ENCODE measurements around the gene RMC1.

RMC1 gene

DNA sequence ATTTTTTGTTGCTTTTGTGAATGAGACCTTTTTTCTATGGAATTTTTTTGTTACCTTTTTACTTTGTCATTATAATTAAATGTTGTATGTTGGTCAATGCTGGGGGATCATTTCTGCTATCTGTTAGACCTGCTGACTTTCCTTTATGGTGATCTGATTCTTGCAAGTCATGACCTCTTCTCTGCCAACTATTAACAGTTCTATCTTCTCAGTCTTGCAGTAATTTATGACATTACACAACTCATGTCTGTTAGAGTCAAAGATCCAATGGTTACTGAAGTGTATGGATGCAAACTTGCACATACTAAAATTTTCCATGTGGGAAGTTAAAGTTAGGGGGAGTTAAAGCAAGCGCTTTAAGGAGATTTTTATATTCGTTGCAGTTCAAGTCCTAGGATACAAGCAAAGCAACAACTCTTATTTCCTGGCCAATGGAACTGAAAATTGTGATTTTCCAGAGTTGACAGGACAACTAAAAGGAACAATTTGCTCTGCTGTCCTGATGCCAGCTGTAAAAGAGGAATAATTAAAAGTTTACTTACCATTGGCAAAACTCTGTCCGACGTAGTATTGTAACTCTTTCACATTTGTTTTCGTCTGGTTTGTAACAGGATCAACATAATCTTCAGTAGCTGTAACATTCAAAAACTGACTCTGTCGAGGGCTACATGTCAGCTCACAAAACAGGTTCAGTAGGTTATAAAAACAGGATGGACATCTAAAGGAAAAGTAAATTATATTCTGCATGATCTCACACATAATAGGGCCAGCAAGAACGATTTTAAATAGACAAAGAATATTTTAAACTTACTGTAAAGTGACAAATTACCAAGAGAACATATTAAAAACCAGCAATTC is 65.2 kb downstream of the RMC1 start:
- Histone ChIP-seq H3K27me3 (ENCODE audit: control insufficient read depth, insufficient read depth, low read length, poor library complexity, severe bottlenecking) (no peaks in the 10 kb centered on the region), H3K9me3 (ENCODE audit: control insufficient read depth, low read length) (no peaks in the 10 kb centered on the region), H3K4me1 (ENCODE audit: control insufficient read depth, insufficient read depth, low read length) (no peaks in the 10 kb centered on the region), H3K27ac (ENCODE audit: insufficient read depth, low read depth, low read length, poor library complexity, severe bottlenecking) (no peak overlapping the region), H3K4me3 (ENCODE audit: insufficient read depth, low read depth, low read length) (no peak overlapping the region), H3K36me3 (ENCODE audit: control insufficient read depth, insufficient read depth, low read length) (peaks cover 17% of the 10 kb centered on the region)
- 97 to 98% methylated on average over 7 of the region's 7 CpGs for WGBS, 2 experiments

DNA sequence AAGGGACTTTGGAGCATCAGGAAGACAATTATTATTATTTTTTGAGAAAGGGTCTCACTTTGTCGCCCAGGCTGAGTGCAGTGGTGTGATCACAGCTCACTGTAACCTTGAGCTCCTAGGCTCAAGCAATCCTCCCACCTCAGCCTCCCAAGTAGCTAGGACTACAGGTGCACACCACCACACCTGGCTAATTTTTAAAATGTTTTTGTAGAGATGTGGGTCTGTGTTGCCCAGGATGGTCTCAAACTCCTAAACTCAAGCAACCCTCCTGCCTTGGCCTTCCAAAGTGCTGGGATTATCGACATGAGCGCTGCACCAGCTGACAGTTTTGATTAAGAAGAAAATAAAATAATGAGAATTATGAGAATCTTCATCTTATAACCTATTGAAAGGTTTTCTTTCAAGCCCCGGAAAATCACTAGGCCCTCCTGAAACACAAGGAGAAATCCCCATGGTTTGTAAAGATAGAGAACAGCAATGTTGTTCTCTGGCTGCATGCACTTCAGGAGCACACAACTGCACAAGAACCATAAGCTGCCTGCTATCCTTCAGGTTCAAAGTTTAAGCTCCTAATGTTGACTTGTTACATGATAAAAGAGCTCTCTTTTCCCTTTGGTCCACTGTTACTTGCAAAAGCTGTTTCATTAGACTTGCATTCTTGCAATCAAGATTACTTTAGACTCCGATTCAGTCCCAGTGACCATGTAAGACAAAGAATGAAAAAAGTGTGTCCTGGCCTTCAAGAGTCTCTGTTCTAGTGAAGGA is 66.2 kb downstream of the RMC1 start:
- H3K4me1 ChIP-seq (ENCODE audit: control insufficient read depth, insufficient read depth, low read length): no peaks in the 10 kb centered on the region
- peaks cover 17% of the 10 kb centered on the region for H3K36me3 ChIP-seq (ENCODE audit: control insufficient read depth, insufficient read depth, low read length)
- no peaks in the 10 kb centered on the region for H3K27me3 ChIP-seq (ENCODE audit: control insufficient read depth, insufficient read depth, low read length, poor library complexity, severe bottlenecking)
- no peak overlapping the region for H3K4me3 ChIP-seq (ENCODE audit: insufficient read depth, low read depth, low read length)
- no peaks in the 10 kb centered on the region for H3K9me3 ChIP-seq (ENCODE audit: control insufficient read depth, low read length)
- no peak overlapping the region for H3K27ac ChIP-seq (ENCODE audit: insufficient read depth, low read depth, low read length, poor library complexity, severe bottlenecking)
- 89 to 96% methylated on average over 4 to 5 of the region's 5 CpGs for WGBS, 2 experiments

DNA sequence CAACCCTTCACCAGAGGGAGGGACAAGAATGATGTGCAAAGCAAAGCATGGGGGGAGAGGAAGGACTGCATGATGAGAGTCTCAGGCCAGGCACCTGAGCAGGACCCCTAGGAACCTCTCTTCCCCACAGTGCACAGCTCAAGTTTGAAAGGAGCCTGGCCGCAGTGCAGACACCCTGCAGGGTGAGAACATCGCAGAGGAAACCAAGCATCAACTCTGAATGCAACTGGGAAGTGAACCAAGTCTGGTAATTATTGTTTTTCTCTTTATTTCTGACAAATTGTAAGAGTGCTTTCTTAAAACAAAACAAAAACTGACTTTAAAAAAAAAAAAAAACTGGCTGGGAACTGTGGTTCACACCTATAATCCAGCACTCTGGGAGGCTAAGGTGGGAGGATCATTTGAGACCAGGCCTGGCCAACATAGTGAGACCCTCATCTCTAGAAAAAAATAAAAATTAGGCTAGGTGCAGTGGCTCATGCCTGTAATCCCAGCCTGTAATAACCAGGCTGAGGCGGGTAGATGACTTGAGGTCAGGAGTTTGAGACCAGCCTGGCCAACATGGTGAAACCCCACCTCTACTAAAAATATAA is 67.7 kb downstream of the RMC1 start:
- no peaks in the 10 kb centered on the region for H3K27me3 ChIP-seq (ENCODE audit: control insufficient read depth, insufficient read depth, low read length, poor library complexity, severe bottlenecking)
- WGBS, 2 experiments: 56 to 64% methylated on average over 3 of the region's 3 CpGs
- no peaks in the 10 kb centered on the region for H3K4me1 ChIP-seq (ENCODE audit: control insufficient read depth, insufficient read depth, low read length)

DNA sequence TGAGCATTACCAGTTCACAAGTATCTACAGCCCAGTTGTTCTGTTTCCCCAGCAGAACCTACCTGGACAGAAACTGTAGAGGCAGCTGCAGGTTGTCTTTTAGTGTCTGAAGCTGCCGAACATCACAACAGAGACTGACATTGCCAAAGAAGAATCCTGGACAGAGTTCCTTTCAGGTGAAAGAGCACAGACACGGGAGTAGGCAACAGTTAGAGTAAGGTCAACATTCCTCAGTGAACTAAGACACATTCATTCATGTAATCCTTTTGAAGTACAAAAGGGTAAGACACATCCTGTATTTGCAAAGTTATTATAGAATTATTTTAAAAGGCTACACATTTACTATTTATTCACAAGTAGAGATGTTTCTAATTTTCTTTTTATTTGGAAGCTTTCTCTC is 68.7 kb downstream of the RMC1 start:
- Histone ChIP-seq H3K9me3 (ENCODE audit: control insufficient read depth, low read length) (no peaks in the 10 kb centered on the region), H3K4me1 (ENCODE audit: control insufficient read depth, insufficient read depth, low read length) (no peaks in the 10 kb centered on the region), H3K27ac (ENCODE audit: insufficient read depth, low read depth, low read length, poor library complexity, severe bottlenecking) (no peak overlapping the region), H3K27me3 (ENCODE audit: control insufficient read depth, insufficient read depth, low read length, poor library complexity, severe bottlenecking) (no peaks in the 10 kb centered on the region), H3K36me3 (ENCODE audit: control insufficient read depth, insufficient read depth, low read length) (peaks cover 11% of the 10 kb centered on the region), H3K4me3 (ENCODE audit: insufficient read depth, low read depth, low read length) (no peak overlapping the region)
- 84 to 92% methylated on average over 2 of the region's 2 CpGs for WGBS, 2 experiments

More for the DNA sequence above, 67.7 kb downstream of the RMC1 start:
- peaks cover 17% of the 10 kb centered on the region for H3K36me3 ChIP-seq (ENCODE audit: control insufficient read depth, insufficient read depth, low read length)
- no peak overlapping the region for H3K27ac ChIP-seq (ENCODE audit: insufficient read depth, low read depth, low read length, poor library complexity, severe bottlenecking)
- no peaks in the 10 kb centered on the region for H3K9me3 ChIP-seq (ENCODE audit: control insufficient read depth, low read length)
- H3K4me3 ChIP-seq (ENCODE audit: insufficient read depth, low read depth, low read length): no peak overlapping the region

DNA sequence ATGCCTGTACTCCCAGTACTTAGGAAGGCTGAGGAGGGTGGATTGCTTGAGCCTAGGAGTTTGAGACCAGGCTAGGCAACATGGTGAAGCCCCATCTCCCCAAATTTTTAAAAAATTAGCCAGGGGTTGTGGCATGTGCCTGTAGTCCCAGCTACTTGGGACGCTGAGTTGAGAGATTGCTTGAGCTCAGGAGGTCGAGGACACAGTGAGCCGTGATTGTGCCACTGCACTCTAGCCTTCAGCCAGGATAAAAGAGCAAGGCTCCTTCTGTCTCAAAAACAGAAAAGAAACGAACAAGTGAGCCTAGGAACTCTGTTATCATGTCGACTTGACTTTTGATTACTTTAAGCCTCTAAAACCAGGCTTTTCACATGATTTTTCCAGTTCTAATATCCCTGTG is 69.3 kb downstream of the RMC1 start:
- peaks cover 6% of the 10 kb centered on the region for H3K36me3 ChIP-seq (ENCODE audit: control insufficient read depth, insufficient read depth, low read length)
- no peaks in the 10 kb centered on the region for H3K27me3 ChIP-seq (ENCODE audit: control insufficient read depth, insufficient read depth, low read length, poor library complexity, severe bottlenecking)
- WGBS, 2 experiments: 90 to 91% methylated on average over 5 of the region's 5 CpGs
- H3K4me1 ChIP-seq (ENCODE audit: control insufficient read depth, insufficient read depth, low read length): no peaks in the 10 kb centered on the region
- no peak overlapping the region for H3K27ac ChIP-seq (ENCODE audit: insufficient read depth, low read depth, low read length, poor library complexity, severe bottlenecking)
- H3K4me3 ChIP-seq (ENCODE audit: insufficient read depth, low read depth, low read length): no peak overlapping the region
- H3K9me3 ChIP-seq (ENCODE audit: control insufficient read depth, low read length): no peaks in the 10 kb centered on the region

DNA sequence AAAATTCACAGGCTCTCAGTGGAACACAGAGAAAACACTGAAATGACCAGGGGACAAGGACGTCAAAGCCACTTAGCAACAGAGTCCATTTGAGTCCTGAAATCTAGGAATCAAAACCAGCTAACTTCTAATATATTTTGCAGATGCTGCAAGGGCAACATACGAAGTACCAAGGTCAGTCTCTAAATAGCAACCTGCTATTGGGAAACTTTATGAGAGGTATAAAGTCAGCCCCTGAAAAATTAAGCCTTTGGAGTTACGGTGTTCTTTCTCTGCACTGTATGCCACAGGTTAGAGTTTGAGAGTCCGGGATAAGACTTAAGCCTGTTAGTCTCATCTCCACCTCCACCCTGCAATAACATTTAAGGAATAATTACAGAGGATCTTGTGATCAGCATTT is 69.7 kb downstream of the RMC1 start:
- Histone ChIP-seq H3K4me1 (ENCODE audit: control insufficient read depth, insufficient read depth, low read length) (no peaks in the 10 kb centered on the region), H3K4me3 (ENCODE audit: insufficient read depth, low read depth, low read length) (no peak overlapping the region), H3K36me3 (ENCODE audit: control insufficient read depth, insufficient read depth, low read length) (peaks cover 6% of the 10 kb centered on the region), H3K27me3 (ENCODE audit: control insufficient read depth, insufficient read depth, low read length, poor library complexity, severe bottlenecking) (no peaks in the 10 kb centered on the region), H3K9me3 (ENCODE audit: control insufficient read depth, low read length) (no peaks in the 10 kb centered on the region), H3K27ac (ENCODE audit: insufficient read depth, low read depth, low read length, poor library complexity, severe bottlenecking) (no peak overlapping the region)
- 93 to 96% methylated on average over 4 of the region's 4 CpGs for WGBS, 2 experiments

DNA sequence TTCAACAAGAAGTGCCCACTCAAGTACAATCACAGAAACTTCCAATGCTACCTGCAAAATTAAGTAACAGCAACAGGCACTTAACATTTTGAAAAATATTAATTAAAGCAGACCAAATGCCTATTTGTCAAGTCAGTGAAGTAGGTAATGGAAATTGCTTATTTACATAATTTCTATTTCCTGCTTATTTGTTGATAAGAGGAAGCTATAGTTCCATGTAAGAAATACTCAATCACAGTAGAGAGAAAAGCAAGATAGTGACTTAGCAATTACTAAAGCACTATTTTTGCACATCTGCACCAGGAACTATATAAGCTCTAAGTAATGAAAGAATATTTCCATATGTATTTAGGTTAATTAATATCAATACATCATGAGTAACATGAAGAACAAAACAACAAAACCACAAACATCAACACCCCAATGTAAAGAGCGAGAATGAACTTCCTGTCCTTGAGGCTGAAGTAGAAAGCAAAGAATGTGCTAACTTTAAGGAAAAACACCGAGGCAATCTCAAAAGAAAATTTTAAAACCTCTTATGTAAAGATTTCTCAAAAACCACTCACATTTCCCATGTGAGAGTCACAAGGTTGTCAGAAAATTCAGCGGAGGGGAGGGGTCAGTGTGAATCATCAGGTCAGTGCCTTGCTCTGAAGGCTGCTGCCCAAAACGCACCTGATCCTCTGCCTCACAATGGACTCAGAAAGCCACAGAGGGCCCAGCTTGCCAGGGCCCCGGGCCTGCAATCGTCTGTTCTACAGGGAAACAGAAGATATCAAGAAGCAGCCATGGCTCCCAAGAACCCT is 70.5 kb downstream of the RMC1 start:
- Histone ChIP-seq H3K4me3 (ENCODE audit: insufficient read depth, low read depth, low read length) (no peak overlapping the region), H3K27me3 (ENCODE audit: control insufficient read depth, insufficient read depth, low read length, poor library complexity, severe bottlenecking) (no peaks in the 10 kb centered on the region), H3K9me3 (ENCODE audit: control insufficient read depth, low read length) (no peaks in the 10 kb centered on the region), H3K27ac (ENCODE audit: insufficient read depth, low read depth, low read length, poor library complexity, severe bottlenecking) (no peak overlapping the region), H3K4me1 (ENCODE audit: control insufficient read depth, insufficient read depth, low read length) (no peaks in the 10 kb centered on the region), H3K36me3 (ENCODE audit: control insufficient read depth, insufficient read depth, low read length) (peaks cover 6% of the 10 kb centered on the region)
- WGBS, 2 experiments: 54 to 63% methylated on average over 5 to 6 of the region's 6 CpGs

DNA sequence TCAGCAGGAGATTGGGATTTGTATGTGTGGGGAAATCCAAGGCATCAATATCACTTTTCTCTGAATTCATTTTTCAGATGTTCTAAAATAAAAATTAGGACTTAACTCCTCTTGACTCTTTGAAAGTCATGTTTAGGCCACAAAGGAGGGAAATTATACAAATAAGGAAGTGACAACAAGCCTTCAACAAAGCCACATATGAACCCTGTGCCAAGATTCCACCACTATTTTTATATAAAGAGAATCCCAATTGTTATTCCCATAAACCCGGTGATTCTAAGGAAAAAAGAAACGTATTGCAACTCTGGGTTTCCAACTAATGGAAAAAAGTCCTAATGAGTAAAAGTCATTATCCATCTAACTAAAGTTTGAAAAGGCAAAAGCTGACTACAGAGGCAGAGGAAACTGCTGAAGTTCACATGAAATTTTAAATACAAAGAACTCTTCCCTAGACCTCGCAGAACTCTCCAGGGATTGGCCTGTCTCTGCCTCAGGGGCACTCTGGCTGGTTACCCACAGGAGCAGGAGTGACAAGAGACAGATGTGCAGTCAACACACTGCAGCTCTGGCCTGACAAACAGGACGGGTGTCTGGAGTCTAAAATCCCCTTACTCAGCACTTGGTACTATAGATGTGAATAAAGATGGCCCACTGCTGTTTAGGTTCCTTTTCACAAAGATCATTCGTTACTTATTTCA is 71.4 kb downstream of the RMC1 start:
- H3K9me3 ChIP-seq (ENCODE audit: control insufficient read depth, low read length): no peaks in the 10 kb centered on the region
- WGBS, 2 experiments: 95% methylated on average over 5 of the region's 5 CpGs
- H3K27me3 ChIP-seq (ENCODE audit: control insufficient read depth, insufficient read depth, low read length, poor library complexity, severe bottlenecking): no peaks in the 10 kb centered on the region
- no peak overlapping the region for H3K27ac ChIP-seq (ENCODE audit: insufficient read depth, low read depth, low read length, poor library complexity, severe bottlenecking)
- peaks cover 6% of the 10 kb centered on the region for H3K36me3 ChIP-seq (ENCODE audit: control insufficient read depth, insufficient read depth, low read length)
- H3K4me1 ChIP-seq (ENCODE audit: control insufficient read depth, insufficient read depth, low read length): no peaks in the 10 kb centered on the region
- no peak overlapping the region for H3K4me3 ChIP-seq (ENCODE audit: insufficient read depth, low read depth, low read length)

DNA sequence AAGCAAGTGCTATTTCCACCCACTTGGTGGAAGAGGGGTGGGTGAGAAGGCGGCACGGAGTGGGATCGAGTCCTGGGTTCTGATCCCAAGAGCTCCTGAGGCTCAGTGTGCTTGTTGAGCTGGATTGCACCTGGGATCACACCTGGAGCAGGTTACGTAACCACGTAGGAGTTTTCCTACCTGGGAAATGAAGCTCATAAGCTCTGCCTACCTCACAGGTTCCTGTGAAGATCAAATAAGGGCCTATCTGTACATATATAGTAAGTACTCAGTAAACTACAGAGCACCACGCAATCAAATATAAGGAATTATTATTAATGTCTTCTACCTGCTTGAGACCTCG is 72.0 kb downstream of the RMC1 start:
- no peak overlapping the region for H3K27ac ChIP-seq (ENCODE audit: insufficient read depth, low read depth, low read length, poor library complexity, severe bottlenecking)
- no peaks in the 10 kb centered on the region for H3K9me3 ChIP-seq (ENCODE audit: control insufficient read depth, low read length)
- H3K4me3 ChIP-seq (ENCODE audit: insufficient read depth, low read depth, low read length): no peak overlapping the region
- H3K36me3 ChIP-seq (ENCODE audit: control insufficient read depth, insufficient read depth, low read length): peaks cover 6% of the 10 kb centered on the region
- H3K27me3 ChIP-seq (ENCODE audit: control insufficient read depth, insufficient read depth, low read length, poor library complexity, severe bottlenecking): no peaks in the 10 kb centered on the region
- no peaks in the 10 kb centered on the region for H3K4me1 ChIP-seq (ENCODE audit: control insufficient read depth, insufficient read depth, low read length)
- WGBS, 2 experiments: 92 to 98% methylated on average over 6 to 7 of the region's 7 CpGs

Measured in ectodermal cell (in vitro differentiated cells).